NB4 (cell line): Measurements from ENCODE around the gene SLC29A3.
A peak's percentile ranks its signal among the peaks of the same experiment; 100 is the strongest.

Experiments
- DNase-seq: peaks from one replicate; pipeline ENCODE4 v3.0.0; 2010; ENCODE audit warnings: low read depth
- H3K4me3 ChIP-seq: one replicate; pipeline ENCODE4 v1.5.1; 2011; ENCODE audit warnings: mild to moderate bottlenecking, low read depth, low read length, moderate library complexity
- MAX ChIP-seq: IDR thresholded peaks from 2 replicates; pipeline ENCODE4 v1.6.1; 2011; ENCODE audit warnings: low read depth, low read length
- MYC ChIP-seq: IDR thresholded peaks from 2 replicates; pipeline ENCODE4 v1.6.1; 2011; ENCODE audit warnings: low read depth, low read length
- POLR2A ChIP-seq: IDR thresholded peaks from 2 replicates; pipeline ENCODE4 v1.6.1; 2011; ENCODE audit warnings: mild to moderate bottlenecking; ENCODE audit not compliant: insufficient read length; ENCODE audit errors: extremely low read depth
- TF ChIP-seq, protein P1 (sequence below): IDR thresholded peaks from one replicate; pipeline ENCODE4 v1.5.1; 2012; ENCODE audit warnings: low read depth, low read length

Gene SLC29A3

DNA sequence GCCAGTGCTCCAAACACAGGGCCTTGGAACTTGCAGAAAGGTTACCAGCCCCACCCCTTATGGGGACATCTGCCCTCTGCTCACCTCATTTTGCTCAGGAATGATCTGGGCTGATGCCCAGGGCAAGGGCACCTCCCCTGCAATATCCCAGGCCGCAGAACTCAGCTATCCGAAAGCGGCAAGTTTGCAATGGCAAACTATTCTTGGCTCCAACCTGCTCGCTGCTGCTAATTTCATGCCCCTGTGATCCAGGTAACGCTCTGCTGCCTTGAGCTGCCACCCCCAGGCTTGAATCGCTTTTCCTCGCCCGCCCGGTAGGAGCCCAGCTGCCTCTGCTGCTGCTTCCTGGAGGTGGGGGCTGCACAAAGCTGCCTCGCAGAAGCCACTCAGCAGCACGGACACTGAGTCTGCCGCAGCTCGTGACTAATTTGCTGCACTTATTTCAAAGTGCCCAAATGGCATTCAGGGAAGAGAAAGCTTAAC, 18.2 kb downstream of the SLC29A3 start:
- H3K4me3 ChIP-seq, result no peak overlapping the region
- DNase-seq, result no peak
- TF ChIP-seq, protein P1, sequence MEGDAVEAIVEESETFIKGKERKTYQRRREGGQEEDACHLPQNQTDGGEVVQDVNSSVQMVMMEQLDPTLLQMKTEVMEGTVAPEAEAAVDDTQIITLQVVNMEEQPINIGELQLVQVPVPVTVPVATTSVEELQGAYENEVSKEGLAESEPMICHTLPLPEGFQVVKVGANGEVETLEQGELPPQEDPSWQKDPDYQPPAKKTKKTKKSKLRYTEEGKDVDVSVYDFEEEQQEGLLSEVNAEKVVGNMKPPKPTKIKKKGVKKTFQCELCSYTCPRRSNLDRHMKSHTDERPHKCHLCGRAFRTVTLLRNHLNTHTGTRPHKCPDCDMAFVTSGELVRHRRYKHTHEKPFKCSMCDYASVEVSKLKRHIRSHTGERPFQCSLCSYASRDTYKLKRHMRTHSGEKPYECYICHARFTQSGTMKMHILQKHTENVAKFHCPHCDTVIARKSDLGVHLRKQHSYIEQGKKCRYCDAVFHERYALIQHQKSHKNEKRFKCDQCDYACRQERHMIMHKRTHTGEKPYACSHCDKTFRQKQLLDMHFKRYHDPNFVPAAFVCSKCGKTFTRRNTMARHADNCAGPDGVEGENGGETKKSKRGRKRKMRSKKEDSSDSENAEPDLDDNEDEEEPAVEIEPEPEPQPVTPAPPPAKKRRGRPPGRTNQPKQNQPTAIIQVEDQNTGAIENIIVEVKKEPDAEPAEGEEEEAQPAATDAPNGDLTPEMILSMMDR, result no peak
- TF ChIP-seq MAX, result no peak

DNA sequence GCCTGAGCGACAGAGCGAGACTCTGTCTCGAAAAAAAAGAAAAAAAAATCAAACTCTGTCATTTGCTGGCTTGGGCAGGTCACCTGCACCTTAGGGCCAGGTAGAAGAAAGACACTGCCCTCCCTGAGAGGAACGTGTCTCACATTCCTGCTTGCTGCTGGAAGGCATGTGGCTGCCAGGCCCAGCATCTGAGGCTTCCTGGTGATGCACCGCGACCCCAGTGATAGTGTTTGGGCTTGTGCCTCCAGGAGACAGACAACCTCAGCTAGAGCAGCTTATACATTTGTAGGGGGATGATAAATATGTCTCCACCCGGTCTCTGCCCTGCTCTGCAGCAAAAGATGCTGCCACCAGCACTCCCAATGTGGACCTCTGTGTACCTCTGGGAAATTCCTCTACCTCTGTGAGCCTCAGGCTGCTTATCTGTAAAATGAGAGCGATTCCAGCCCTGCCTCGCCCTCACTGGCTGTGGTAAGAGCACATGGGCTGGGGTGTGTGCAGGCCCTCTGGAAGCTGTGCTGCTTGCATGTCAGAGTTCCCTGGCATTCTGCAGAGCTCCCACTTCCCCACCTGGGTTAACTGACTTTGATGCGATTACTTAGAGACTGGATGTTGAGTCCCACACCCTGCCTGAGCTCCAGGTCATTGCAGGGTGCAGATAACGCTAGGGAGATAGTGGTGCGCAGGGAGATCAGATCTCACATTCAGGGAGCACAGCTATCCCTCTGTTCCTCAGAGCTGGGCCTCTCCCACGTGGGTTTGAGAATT, 19.9 kb downstream of the SLC29A3 start:
- no peak overlapping the region for H3K4me3 ChIP-seq
- TF ChIP-seq POLR2A, result no peak
- no peak for TF ChIP-seq MAX
- TF ChIP-seq MYC, result no peak
- TF ChIP-seq, protein P1, result no peak
- no peak for DNase-seq

- no peak overlapping the region for H3K4me3 ChIP-seq
- DNase-seq, result no peak
- no peak for TF ChIP-seq POLR2A
- TF ChIP-seq, protein P1, result no peak
- TF ChIP-seq MAX, result no peak
- TF ChIP-seq MYC, result no peak
Observed at GRCh38 chr10:71339796-71340589, 20.9 kb downstream of the SLC29A3 start.

GRCh38 chr10:71342573-71343391, 23.7 kb downstream of the SLC29A3 start:
- TF ChIP-seq, protein P1, result no peak
- TF ChIP-seq MAX (no peak), POLR2A (no peak), MYC (no peak)
- no peak for DNase-seq
- H3K4me3 ChIP-seq, result no peak overlapping the region

DNA sequence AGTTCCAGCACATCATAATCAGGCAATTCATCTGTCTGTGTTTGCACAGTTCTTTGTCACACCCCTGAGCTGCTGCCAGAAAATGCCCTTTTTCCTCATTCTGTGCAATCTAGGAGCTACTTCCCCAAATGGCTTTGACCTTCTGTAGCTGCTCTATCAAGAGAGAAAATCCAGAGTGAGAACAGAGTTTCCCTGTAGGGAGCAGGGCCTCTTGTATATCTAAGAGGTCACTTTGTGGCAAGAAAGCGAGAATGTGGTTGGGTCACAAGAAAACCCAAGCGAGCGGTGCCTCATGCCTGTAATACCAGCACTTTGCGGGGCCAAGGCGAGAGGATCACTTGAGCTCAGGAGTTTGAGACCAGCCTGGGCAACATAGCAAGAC, 24.3 kb downstream of the SLC29A3 start:
- DNase-seq, result peak; percentile 75

More for the DNA sequence above, 24.3 kb downstream of the SLC29A3 start:
- no peak for TF ChIP-seq MYC
- no peak for TF ChIP-seq POLR2A
- no peak for TF ChIP-seq MAX
- TF ChIP-seq, protein P1, result no peak
- H3K4me3 ChIP-seq, result no peak overlapping the region
